Measurements from ENCODE around the gene ARHGEF10L.
A peak's percentile ranks its signal among the peaks of the same experiment; 100 is the strongest.

ARHGEF10L gene

DNA sequence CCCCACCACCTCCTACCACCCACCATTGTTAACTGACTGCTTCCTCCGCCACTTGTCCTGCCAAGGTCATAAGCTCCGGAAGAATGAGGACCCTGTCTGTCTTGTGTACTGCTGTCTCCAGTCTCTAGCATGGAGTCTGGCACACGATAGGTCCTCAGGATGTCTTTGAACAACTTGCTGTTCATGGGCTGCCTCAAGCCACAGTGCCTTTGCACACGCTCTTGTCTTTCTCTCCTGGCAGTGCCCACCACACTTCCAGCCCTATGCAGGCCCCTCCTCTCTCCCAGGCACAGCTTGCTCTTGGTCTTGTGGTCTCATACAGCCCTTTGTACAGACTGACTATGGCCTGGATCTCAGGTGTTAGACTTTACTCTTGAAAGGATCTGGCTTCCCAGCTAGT lies 97.6 kb downstream of the ARHGEF10L start:
- no peak for DNase-seq

GRCh38 chr1:17639703-17640340 lies 100.3 kb downstream of the ARHGEF10L start:
- DNase-seq = no peak

DNA sequence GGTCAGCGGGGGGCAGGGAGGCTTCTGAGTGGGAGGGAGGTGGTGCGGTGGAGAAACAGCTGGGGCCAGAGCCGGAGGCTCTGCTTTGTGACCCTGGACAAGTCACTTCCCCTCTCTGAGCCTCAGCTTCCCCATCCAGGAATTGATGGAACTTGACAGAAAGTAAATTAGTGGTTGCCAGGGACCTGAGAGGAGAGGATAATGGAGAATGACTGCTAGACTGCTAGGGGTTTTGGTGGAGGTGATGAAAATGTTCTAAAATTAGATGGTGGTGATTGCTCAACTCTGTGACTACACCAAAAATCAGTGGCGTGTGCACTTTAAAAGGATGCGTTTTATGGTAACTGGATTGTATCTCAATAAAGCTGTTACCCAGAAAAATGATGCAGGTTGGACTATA lies 100.9 kb downstream of the ARHGEF10L start:
- no peak for DNase-seq

DNA sequence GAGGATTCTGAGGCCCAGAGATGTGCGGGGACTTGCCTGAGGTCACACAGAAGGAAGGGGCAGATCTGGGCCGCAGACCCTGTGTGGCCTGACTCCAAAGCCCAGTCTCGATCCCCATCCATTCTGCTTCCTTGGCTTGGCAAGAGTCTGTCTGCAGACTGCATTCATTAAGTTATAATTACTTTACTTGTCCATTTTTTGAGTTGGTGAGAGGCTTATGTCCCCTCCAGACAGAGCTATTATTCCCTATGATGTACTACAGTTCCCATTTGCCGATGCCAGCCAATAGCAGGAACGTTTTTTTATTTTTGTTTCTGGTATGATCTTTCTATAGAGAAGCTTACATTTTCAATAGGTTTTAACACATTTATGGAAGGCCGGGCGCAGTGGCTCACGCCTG lies 101.5 kb downstream of the ARHGEF10L start:
- DNase-seq = no peak

- DNase-seq = no peak
Observed at GRCh38 chr1:17642169-17642568, 102.7 kb downstream of the ARHGEF10L start.

DNA sequence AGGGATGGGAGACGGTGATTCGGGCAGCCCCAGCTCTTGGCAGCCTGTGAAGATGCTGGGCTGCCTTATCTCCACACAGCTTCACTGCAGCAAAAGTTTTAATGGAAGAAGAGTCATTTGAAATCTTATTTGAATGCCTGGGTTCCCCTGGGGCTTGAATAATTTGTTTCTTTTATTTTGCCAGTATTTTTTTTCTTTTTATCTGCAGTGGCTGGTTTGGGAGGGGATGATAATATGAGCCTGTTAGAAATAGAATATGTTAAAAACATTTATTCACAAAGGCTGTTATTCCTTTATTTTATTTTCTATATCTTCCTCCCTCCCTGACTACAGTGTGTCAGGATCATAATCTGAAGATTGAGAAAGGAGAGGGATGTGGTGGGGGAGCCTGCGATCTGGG lies 103.4 kb downstream of the ARHGEF10L start:
- DNase-seq = no peak

GRCh38 chr1:17643861-17644703 lies 104.6 kb downstream of the ARHGEF10L start:
- DNase-seq = no peak

GRCh38 chr1:17645068-17645911 lies 105.8 kb downstream of the ARHGEF10L start:
- no peak for DNase-seq

GRCh38 chr1:17646444-17647280 lies 107.2 kb downstream of the ARHGEF10L start:
- DNase-seq = no peak

- no peak for DNase-seq
Observed at GRCh38 chr1:17648457-17649145, 109.1 kb downstream of the ARHGEF10L start.

GRCh38 chr1:17649371-17650106 lies 110.0 kb downstream of the ARHGEF10L start:
- DNase-seq = no peak

DNA sequence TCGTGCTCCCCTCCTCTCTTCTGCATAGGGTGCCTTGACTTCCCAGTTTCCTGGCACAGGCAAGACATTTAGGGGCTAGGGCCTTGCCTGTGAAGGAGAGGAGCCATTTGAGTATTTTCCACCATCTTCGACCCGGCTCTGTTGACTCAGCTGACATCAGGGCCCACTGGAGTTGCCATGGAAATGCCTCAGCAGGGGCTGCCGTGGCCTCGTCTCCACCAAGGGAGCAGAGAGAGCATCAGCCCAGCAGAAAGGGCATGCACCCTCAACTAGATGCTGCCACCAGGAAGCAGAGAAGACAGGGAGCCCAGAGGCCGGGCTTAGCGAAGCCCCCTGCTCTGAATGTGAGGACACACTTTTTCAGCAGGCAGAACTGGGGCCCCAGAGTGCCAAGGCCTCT lies 113.8 kb downstream of the ARHGEF10L start:
- no peak for DNase-seq

- peak; percentile 19 for DNase-seq
Observed at GRCh38 chr1:17653728-17654351, 114.3 kb downstream of the ARHGEF10L start.

DNA sequence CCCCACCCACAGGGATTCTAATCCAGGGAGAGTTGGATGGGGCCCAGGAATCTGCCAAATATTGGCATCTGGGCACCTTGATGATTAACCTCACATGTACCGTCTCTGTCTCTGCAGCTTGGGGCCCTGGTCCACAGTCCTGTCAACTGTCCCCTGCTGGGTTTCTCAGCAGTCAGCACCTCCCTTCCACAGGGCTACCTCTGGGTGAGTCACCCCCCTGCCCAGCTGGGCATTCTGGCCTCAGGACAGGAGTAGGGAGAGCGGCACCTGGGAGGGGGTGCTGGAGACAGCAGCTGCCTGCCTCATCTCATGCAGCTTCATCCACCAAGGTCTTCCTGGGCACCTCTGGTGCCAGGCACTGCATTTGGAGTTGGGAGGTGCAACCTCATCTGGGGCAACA lies 115.0 kb downstream of the ARHGEF10L start:
- no peak for DNase-seq

DNA sequence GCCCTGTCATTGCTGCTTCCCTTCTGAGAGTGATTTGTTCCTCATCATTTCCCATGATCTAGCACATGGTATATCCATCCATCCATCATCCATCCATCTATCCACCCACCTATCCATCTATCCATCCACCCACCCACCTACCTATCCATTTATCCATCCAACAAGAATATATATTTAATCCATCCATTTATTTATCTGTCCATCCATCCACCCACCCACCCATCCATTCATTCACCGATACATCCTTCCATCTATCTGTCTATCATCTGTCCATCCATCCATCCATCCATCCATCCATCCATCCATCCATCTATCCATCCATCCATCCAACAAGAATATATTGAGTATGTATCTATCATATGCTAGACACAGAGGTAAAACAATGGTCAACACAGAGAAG lies 115.7 kb downstream of the ARHGEF10L start:
- no peak for DNase-seq

- DNase-seq = no peak
Observed at GRCh38 chr1:17655922-17656321, 116.4 kb downstream of the ARHGEF10L start.

DNA sequence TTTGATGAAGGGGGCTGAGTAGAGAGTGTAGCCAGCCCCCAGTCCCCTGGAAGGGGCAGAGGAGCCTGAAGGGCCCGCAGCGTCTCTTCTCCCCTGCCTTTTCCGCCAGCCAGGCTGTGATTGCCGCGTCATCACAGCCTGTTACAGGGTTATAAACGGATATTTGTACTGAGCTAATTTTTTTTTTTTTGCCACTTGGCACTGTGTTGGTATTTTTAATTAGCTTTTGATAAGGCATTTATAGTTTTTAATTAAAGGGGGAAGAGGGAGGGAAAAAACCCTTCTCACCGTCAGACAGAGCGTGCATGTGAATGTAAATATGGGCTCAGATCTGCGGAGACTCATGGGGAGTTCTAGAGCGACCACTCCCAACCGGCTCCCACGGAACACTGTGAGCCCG lies 117.9 kb downstream of the ARHGEF10L start:
- no peak for DNase-seq

DNA sequence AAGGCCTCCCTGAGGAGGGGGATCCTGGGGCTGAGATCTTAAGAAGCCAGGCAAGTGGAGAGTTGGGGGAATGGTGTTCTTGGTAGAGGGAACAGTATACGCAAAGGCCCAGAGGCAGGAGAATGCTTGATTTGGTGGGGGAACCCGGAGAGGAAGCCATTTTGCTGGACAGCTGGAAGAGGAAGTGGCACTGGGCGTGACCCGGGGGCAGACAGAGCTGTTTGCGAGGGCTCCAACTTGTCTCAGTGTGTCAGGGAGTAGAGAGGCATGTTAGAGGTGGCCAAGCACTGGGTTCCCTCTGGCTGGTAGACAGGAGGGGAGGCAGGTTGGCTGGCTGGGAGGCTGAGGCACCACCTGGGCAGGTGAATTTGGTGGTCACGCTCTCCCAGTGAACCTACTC lies 119.3 kb downstream of the ARHGEF10L start:
- DNase-seq = no peak

GRCh38 chr1:17661546-17662157 lies 122.2 kb downstream of the ARHGEF10L start:
- peak; percentile 46 for DNase-seq

DNA sequence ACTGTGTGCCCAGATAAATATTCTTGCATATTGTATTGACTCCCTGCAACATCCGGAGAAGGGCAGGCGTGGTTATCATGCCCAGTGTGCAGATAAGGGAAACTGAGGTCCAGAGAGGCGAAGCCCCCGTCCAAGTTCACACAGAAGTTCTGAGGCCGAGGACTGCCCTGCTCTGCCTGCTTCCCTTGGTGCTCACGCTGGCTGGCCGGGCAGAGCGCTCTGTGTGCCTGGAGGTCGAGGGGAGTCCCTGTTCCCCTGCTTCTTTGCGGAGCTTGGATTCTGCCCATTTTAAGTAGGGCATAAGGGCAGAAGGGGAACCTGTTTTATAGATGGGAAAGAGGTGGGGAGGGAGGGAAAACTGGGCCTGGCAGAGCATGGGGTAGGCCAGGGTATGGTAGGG lies 122.8 kb downstream of the ARHGEF10L start:
- DNase-seq = no peak

Measured in activated naive CD4-positive, alpha-beta T cell treated with anti-CD3 and anti-CD28 coated beads, Interleukin-2, amount 50 U/mL, for 16 hours (primary cell).